HepG2 (cell line): ENCODE measurements around the gene PLIN3. TPM values are rescaled to one million over a fixed set of nuclear protein-coding genes. Genes with fewer than 3 reads are reported as not detected.

ENCODE experiments used
- ATAD3A ChIP-seq: sonication (generic); formaldehyde crosslinking; IDR thresholded peaks from 2 replicates; pipeline ENCODE4 v1.4.0; 2020; ENCODE audit warnings: missing genetic modification reagents
- HNRNPH1 ChIP-seq: fragments of 200-400 bp; formaldehyde crosslinking; optimal IDR thresholded peaks from 2 replicates; pipeline ENCODE3; 2017; ENCODE audit warnings: mild to moderate bottlenecking, low read depth, low read length
- MYNN ChIP-seq: sonication (generic); formaldehyde crosslinking; IDR thresholded peaks from 2 replicates; pipeline ENCODE4 v1.4.0; 2020; ENCODE audit warnings: mild to moderate bottlenecking, low read depth, missing genetic modification reagents
- NFE2L2 ChIP-seq: fragments of 150-350 bp; IDR thresholded peaks from 2 replicates; pipeline ENCODE4 v1.6.1; 2014; ENCODE audit warnings: low read length
- SRSF4 ChIP-seq: fragments of 200-400 bp; formaldehyde crosslinking; IDR thresholded peaks from one replicate; pipeline ENCODE4 v1.6.1; 2018; ENCODE audit warnings: mild to moderate bottlenecking, low read depth, low read length, moderate library complexity; ENCODE audit not compliant: poor library complexity, severe bottlenecking
- ZNF382 ChIP-seq: sonication (generic); formaldehyde crosslinking; IDR thresholded peaks from 2 replicates; pipeline ENCODE4 v1.5.0; 2020; ENCODE audit warnings: missing genetic modification reagents, mild to moderate bottlenecking, borderline replicate concordance
- ZNF446 ChIP-seq: sonication (generic); formaldehyde crosslinking; IDR thresholded peaks from 2 replicates; pipeline ENCODE4 v1.5.0; 2020; ENCODE audit warnings: mild to moderate bottlenecking, missing genetic modification reagents
- ZNF567 ChIP-seq: sonication (generic); formaldehyde crosslinking; IDR thresholded peaks from 2 replicates; pipeline ENCODE4 v1.8.1; 2023; ENCODE audit warnings: mild to moderate bottlenecking, missing genetic modification reagents, borderline replicate concordance
- ZSCAN20 ChIP-seq: sonication (generic); formaldehyde crosslinking; IDR thresholded peaks from 2 replicates; pipeline ENCODE4 v1.4.0; 2020; ENCODE audit warnings: missing genetic modification reagents, mild to moderate bottlenecking, borderline replicate concordance
- polyA plus RNA-seq, 8 experiments: library from polyadenylated mRNA; depleted of rRNA in 3 of 8; stranded (reverse) in 7 of 8; unstranded in 1 of 8; fragments of >200 nt; fragmentation: Illumina TruSeq in 4 of 8; extraction: Trizol in 4 of 8; gene quantifications; 2 replicates each; pipeline versions ENCODE4 v1.2.1 to v1.2.3, GENCODE V29; 2011 to 2016; ENCODE audit warnings: low read depth in 4 of 8, missing spikeins in 1 of 8, mixed read lengths in 1 of 8; ENCODE audit not compliant: insufficient read depth in 1 of 8
- total RNA-seq, 5 experiments: library from RNA; depleted of rRNA; stranded (reverse); fragments of >200 nt; fragmentation: Illumina TruSeq; extraction: Trizol; gene quantifications; 2 replicates each; pipeline ENCODE4 v1.2.3, GENCODE V29; 2016; ENCODE audit warnings: low read depth in 1 of 5
- TF ChIP-seq, protein P1 (sequence below), 2 experiments: sonication (generic) in 1 of 2; formaldehyde crosslinking in 1 of 2; IDR thresholded peaks; 2 replicates each; pipeline versions ENCODE4 v1.4.0 to v1.6.1; 2016 to 2020; ENCODE audit warnings: borderline replicate concordance in 1 of 2, low read depth in 1 of 2, mild to moderate bottlenecking in 1 of 2, missing genetic modification reagents in 1 of 2
- TF ChIP-seq, protein P2 (sequence below): sonication (generic); formaldehyde crosslinking; IDR thresholded peaks from 2 replicates; pipeline ENCODE4 v1.4.0; 2020; ENCODE audit warnings: missing genetic modification reagents, borderline replicate concordance
- TF ChIP-seq, protein P3 (sequence below), 2 experiments: sonication (generic) in 1 of 2; formaldehyde crosslinking in 1 of 2; IDR thresholded peaks; 2 replicates each; pipeline versions ENCODE4 v1.6.1 to v1.9.0; 2014 to 2022; ENCODE audit warnings: antibody characterized with exemption in 1 of 2, borderline replicate concordance in 1 of 2, inconsistent platforms in 1 of 2, low read depth in 1 of 2, missing genetic modification reagents in 1 of 2

PLIN3 gene
- total and polyA plus RNA-seq, 2 of the 13 experiments (the other 11 are each of a cell fraction or from before 2014, with no cell fraction given) = 49.3 to 57.9 TPM

DNA sequence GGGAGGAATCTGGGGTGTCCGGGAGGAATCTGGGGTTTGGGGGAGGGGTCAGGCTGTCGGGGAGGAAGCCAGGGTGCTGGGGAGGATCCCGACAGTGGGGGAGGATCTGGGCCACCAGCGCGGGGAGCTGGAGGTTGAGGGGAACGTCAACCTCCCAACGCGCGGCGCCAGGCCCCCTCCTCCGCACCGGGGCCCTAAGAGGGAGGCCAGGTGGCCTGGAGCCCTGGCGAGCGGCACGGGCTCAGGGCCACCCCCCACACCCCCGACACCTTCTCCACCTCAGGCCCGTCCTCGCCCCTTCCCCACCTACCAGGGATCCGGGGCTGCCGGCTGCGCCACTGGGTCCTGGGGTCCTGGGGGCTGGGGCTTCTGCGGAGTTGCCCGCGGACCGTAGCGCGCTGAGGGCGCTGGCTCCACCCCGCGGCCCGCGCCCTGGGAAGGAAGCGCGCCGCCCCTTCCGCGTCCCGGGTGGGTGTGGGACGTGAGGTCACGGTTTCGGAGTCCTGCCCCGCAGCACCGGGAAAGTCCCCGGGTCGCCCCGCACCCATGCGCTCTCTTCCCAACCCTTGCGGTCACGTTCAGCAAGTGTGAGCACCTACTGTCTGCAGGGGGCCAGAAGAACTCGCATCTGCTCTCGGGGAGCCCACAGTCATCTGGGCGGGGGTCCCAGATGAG, 36.0 kb downstream of the PLIN3 start, which contains the start of gene TICAM1 (continued):
- no peak for TF ChIP-seq MYNN
- TF ChIP-seq ZNF382 (CRISPR knock-in tag) = no peak
- TF ChIP-seq, protein P1, sequence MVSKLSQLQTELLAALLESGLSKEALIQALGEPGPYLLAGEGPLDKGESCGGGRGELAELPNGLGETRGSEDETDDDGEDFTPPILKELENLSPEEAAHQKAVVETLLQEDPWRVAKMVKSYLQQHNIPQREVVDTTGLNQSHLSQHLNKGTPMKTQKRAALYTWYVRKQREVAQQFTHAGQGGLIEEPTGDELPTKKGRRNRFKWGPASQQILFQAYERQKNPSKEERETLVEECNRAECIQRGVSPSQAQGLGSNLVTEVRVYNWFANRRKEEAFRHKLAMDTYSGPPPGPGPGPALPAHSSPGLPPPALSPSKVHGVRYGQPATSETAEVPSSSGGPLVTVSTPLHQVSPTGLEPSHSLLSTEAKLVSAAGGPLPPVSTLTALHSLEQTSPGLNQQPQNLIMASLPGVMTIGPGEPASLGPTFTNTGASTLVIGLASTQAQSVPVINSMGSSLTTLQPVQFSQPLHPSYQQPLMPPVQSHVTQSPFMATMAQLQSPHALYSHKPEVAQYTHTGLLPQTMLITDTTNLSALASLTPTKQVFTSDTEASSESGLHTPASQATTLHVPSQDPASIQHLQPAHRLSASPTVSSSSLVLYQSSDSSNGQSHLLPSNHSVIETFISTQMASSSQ (IDR thresholded peaks at IDR 0.05; ENCODE audit: low read depth) = no peak
- TF ChIP-seq, protein P1 (CRISPR knock-in tag; IDR thresholded peaks at IDR 0.05; ENCODE audit: borderline replicate concordance) = peak; percentile 52; the same call in 1 of the 2 replicates
- TF ChIP-seq, protein P2, sequence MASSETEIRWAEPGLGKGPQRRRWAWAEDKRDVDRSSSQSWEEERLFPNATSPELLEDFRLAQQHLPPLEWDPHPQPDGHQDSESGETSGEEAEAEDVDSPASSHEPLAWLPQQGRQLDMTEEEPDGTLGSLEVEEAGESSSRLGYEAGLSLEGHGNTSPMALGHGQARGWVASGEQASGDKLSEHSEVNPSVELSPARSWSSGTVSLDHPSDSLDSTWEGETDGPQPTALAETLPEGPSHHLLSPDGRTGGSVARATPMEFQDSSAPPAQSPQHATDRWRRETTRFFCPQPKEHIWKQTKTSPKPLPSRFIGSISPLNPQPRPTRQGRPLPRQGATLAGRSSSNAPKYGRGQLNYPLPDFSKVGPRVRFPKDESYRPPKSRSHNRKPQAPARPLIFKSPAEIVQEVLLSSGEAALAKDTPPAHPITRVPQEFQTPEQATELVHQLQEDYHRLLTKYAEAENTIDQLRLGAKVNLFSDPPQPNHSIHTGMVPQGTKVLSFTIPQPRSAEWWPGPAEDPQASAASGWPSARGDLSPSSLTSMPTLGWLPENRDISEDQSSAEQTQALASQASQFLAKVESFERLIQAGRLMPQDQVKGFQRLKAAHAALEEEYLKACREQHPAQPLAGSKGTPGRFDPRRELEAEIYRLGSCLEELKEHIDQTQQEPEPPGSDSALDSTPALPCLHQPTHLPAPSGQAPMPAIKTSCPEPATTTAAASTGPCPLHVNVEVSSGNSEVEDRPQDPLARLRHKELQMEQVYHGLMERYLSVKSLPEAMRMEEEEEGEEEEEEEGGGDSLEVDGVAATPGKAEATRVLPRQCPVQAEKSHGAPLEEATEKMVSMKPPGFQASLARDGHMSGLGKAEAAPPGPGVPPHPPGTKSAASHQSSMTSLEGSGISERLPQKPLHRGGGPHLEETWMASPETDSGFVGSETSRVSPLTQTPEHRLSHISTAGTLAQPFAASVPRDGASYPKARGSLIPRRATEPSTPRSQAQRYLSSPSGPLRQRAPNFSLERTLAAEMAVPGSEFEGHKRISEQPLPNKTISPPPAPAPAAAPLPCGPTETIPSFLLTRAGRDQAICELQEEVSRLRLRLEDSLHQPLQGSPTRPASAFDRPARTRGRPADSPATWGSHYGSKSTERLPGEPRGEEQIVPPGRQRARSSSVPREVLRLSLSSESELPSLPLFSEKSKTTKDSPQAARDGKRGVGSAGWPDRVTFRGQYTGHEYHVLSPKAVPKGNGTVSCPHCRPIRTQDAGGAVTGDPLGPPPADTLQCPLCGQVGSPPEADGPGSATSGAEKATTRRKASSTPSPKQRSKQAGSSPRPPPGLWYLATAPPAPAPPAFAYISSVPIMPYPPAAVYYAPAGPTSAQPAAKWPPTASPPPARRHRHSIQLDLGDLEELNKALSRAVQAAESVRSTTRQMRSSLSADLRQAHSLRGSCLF (CRISPR knock-in tag) = no peak
- TF ChIP-seq ATAD3A = no peak
- TF ChIP-seq, protein P3, sequence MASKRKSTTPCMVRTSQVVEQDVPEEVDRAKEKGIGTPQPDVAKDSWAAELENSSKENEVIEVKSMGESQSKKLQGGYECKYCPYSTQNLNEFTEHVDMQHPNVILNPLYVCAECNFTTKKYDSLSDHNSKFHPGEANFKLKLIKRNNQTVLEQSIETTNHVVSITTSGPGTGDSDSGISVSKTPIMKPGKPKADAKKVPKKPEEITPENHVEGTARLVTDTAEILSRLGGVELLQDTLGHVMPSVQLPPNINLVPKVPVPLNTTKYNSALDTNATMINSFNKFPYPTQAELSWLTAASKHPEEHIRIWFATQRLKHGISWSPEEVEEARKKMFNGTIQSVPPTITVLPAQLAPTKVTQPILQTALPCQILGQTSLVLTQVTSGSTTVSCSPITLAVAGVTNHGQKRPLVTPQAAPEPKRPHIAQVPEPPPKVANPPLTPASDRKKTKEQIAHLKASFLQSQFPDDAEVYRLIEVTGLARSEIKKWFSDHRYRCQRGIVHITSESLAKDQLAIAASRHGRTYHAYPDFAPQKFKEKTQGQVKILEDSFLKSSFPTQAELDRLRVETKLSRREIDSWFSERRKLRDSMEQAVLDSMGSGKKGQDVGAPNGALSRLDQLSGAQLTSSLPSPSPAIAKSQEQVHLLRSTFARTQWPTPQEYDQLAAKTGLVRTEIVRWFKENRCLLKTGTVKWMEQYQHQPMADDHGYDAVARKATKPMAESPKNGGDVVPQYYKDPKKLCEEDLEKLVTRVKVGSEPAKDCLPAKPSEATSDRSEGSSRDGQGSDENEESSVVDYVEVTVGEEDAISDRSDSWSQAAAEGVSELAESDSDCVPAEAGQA (IDR thresholded peaks at IDR 0.05; ENCODE audit: low read depth) = no peak
- TF ChIP-seq, protein P3 (CRISPR knock-in tag; IDR thresholded peaks at IDR 0.05; ENCODE audit: borderline replicate concordance) = no peak
- no peak for TF ChIP-seq ZSCAN20 (CRISPR knock-in tag)
- TF ChIP-seq NFE2L2 = no peak
- no peak for TF ChIP-seq SRSF4
- TF ChIP-seq ZNF446 (CRISPR knock-in tag) = peak; percentile 68; the same call in 1 of the 2 replicates
- no peak for TF ChIP-seq ZNF567 (CRISPR knock-in tag)
- no peak for TF ChIP-seq HNRNPH1
